ENCODE results near the gene PDE4DIP.
"Not testable (repeated sequence)": the region's sequence is repeated elsewhere in the genome, so short reads cannot be mapped to it uniquely, and the experiment has no call there.

PDE4DIP gene

DNA sequence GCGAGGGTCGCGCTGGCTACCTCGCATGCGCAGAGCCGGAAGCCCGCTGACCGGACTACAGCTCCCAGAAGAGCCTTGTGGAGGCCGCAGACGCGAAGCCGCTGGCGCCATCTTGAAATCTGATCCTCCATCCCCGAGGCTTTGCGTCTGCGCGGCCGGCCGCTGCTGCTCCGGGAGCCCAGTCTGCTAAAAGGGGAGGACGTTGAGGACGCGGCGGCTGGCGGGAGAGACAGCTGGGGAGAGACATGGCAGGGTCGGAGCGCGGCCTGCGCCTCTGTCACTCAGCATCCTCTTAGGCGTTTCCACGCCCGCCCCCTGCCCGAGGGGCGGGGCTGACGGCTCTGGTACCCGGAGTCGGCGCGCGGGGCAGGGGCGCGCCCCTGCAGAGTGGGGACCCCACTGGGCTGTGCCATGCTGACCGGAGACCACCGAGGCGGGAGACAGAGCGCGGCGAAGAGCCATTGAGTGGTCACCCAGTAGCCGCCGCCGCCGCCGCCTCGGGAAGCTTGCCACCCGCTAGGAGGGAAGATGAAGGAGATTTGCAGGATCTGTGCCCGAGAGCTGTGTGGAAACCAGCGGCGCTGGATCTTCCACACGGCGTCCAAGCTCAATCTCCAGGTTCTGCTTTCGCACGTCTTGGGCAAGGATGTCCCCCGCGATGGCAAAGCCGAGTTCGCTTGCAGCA, 108.2 kb downstream of the PDE4DIP start:
- WGBS (ENCODE audit: insufficient coverage, insufficient read length): no CpG with 5 or more reads among the region's 66 CpGs
- H3K4me1 ChIP-seq (ENCODE audit: control insufficient read depth, insufficient read depth, low read length); H3K9me3 ChIP-seq (ENCODE audit: control insufficient read depth, insufficient read depth, low read length); DNase-seq (ENCODE audit: low read depth, low spot score); H3K27ac ChIP-seq (ENCODE audit: low read length); H3K36me3 ChIP-seq (ENCODE audit: control insufficient read depth, insufficient read depth, low read length); H3K27me3 ChIP-seq (ENCODE audit: control insufficient read depth, insufficient read depth, low read length): not testable (repeated sequence)
- peak overlapping the region; percentile 48; the same call in 1 of the 2 replicates for H3K4me3 ChIP-seq (ENCODE audit: low read length)

DNA sequence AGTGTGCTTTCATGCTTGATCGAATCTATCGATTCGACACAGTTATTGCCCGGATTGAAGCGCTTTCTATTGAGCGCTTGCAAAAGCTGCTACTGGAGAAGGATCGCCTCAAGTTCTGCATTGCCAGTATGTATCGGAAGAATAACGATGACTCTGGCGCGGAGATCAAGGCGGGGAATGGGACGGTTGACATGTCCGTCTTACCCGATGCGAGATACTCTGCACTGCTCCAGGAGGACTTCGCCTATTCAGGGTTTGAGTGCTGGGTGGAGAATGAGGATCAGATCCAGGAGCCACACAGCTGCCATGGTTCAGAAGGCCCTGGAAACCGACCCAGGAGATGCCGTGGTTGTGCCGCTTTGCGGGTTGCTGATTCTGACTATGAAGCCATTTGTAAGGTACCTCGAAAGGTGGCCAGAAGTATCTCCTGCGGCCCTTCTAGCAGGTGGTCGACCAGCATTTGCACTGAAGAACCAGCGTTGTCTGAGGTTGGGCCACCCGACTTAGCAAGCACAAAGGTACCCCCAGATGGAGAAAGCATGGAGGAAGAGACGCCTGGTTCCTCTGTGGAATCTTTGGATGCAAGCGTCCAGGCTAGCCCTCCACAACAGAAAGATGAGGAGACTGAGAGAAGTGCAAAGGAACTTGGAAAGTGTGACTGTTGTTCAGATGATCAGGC, 108.8 kb downstream of the PDE4DIP start:
- not testable (repeated sequence) for H3K36me3 ChIP-seq (ENCODE audit: control insufficient read depth, insufficient read depth, low read length); H3K27ac ChIP-seq (ENCODE audit: low read length); H3K27me3 ChIP-seq (ENCODE audit: control insufficient read depth, insufficient read depth, low read length); H3K9me3 ChIP-seq (ENCODE audit: control insufficient read depth, insufficient read depth, low read length); H3K4me1 ChIP-seq (ENCODE audit: control insufficient read depth, insufficient read depth, low read length); DNase-seq (ENCODE audit: low read depth, low spot score)
- WGBS (ENCODE audit: insufficient coverage, insufficient read length): no CpG with 5 or more reads among the region's 28 CpGs
- peak overlapping the region; percentile 24; the same call in 1 of the 2 replicates for H3K4me3 ChIP-seq (ENCODE audit: low read length)

GRCh38 chr1:148953730-148954129, 109.5 kb downstream of the PDE4DIP start:
- not testable (repeated sequence) for H3K27me3 ChIP-seq (ENCODE audit: control insufficient read depth, insufficient read depth, low read length); H3K27ac ChIP-seq (ENCODE audit: low read length); DNase-seq (ENCODE audit: low read depth, low spot score); H3K36me3 ChIP-seq (ENCODE audit: control insufficient read depth, insufficient read depth, low read length); H3K4me3 ChIP-seq (ENCODE audit: low read length); H3K9me3 ChIP-seq (ENCODE audit: control insufficient read depth, insufficient read depth, low read length); H3K4me1 ChIP-seq (ENCODE audit: control insufficient read depth, insufficient read depth, low read length)
- no CpG with 5 or more reads among the region's 7 CpGs for WGBS (ENCODE audit: insufficient coverage, insufficient read length)

GRCh38 chr1:148958343-148958742, 114.1 kb downstream of the PDE4DIP start:
- H3K36me3 ChIP-seq (ENCODE audit: control insufficient read depth, insufficient read depth, low read length); H3K4me1 ChIP-seq (ENCODE audit: control insufficient read depth, insufficient read depth, low read length); H3K9me3 ChIP-seq (ENCODE audit: control insufficient read depth, insufficient read depth, low read length); H3K4me3 ChIP-seq (ENCODE audit: low read length); H3K27ac ChIP-seq (ENCODE audit: low read length); H3K27me3 ChIP-seq (ENCODE audit: control insufficient read depth, insufficient read depth, low read length); DNase-seq (ENCODE audit: low read depth, low spot score): not testable (repeated sequence)

GRCh38 chr1:148960212-148961000, 116.2 kb downstream of the PDE4DIP start:
- WGBS (ENCODE audit: insufficient coverage, insufficient read length): no CpG with 5 or more reads among the region's 4 CpGs
- DNase-seq (ENCODE audit: low read depth, low spot score); H3K27ac ChIP-seq (ENCODE audit: low read length): not testable (repeated sequence)

DNA sequence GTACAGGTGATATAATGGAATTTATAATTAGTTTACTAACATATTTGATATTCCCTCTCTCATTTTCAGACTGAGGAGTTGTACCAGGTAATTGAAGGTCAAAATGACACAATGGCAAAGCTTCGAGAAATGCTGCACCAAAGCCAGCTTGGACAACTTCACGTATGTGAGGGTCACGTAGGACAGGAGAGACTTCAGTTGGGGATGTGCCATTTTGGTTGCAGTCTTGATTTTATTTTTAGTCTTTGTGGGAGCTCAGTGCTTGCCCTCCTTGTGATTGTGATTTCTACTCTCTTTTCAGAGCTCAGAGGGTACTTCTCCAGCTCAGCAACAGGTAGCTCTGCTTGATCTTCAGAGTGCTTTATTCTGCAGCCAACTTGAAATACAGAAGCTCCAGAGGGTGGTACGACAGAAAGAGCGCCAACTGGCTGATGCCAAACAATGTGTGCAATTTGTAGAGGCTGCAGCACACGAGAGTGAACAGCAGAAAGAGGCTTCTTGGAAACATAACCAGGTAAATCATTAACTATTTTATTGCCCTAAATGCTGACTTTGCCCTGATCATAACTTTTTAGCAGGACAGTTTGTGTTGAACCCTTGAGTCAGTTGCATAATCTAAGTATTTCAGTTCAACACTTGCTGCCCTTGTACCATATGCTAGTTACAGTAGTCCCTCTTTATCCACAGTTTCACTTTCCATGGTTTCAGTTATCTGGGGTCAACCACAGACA, 118.1 kb downstream of the PDE4DIP start:
- not testable (repeated sequence) for DNase-seq (ENCODE audit: low read depth, low spot score); H3K9me3 ChIP-seq (ENCODE audit: control insufficient read depth, insufficient read depth, low read length); H3K4me1 ChIP-seq (ENCODE audit: control insufficient read depth, insufficient read depth, low read length); H3K27ac ChIP-seq (ENCODE audit: low read length); H3K4me3 ChIP-seq (ENCODE audit: low read length); H3K36me3 ChIP-seq (ENCODE audit: control insufficient read depth, insufficient read depth, low read length); H3K27me3 ChIP-seq (ENCODE audit: control insufficient read depth, insufficient read depth, low read length)
- WGBS (ENCODE audit: insufficient coverage, insufficient read length): no CpG with 5 or more reads among the region's 6 CpGs

More at GRCh38 chr1:148960212-148961000, 116.2 kb downstream of the PDE4DIP start:
- H3K4me1 ChIP-seq (ENCODE audit: control insufficient read depth, insufficient read depth, low read length); H3K36me3 ChIP-seq (ENCODE audit: control insufficient read depth, insufficient read depth, low read length); H3K9me3 ChIP-seq (ENCODE audit: control insufficient read depth, insufficient read depth, low read length); H3K4me3 ChIP-seq (ENCODE audit: low read length); H3K27me3 ChIP-seq (ENCODE audit: control insufficient read depth, insufficient read depth, low read length): not testable (repeated sequence)

DNA sequence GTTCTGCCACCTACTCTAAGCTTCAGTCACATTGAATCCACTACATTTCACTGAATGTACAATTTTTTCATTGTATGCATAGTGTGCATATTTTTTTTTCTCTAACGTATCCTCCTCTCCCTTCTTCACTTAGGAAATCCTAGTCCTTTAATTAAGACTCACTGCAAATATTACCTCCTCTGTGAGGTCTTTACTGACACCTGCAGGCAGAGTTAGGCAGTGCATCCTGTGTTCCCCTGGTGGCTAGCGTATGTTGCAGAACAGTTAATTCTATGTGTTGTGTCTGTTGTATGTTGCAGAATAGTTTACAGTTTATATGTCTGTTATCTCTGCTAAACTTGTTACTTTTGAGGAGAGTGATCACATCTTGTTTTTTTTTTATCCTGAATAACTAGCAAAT, 121.9 kb downstream of the PDE4DIP start:
- H3K27me3 ChIP-seq (ENCODE audit: control insufficient read depth, insufficient read depth, low read length); H3K4me3 ChIP-seq (ENCODE audit: low read length); H3K36me3 ChIP-seq (ENCODE audit: control insufficient read depth, insufficient read depth, low read length); DNase-seq (ENCODE audit: low read depth, low spot score); H3K9me3 ChIP-seq (ENCODE audit: control insufficient read depth, insufficient read depth, low read length); H3K4me1 ChIP-seq (ENCODE audit: control insufficient read depth, insufficient read depth, low read length); H3K27ac ChIP-seq (ENCODE audit: low read length): not testable (repeated sequence)
- WGBS (ENCODE audit: insufficient coverage, insufficient read length): no CpG with 5 or more reads among the region's 2 CpGs

DNA sequence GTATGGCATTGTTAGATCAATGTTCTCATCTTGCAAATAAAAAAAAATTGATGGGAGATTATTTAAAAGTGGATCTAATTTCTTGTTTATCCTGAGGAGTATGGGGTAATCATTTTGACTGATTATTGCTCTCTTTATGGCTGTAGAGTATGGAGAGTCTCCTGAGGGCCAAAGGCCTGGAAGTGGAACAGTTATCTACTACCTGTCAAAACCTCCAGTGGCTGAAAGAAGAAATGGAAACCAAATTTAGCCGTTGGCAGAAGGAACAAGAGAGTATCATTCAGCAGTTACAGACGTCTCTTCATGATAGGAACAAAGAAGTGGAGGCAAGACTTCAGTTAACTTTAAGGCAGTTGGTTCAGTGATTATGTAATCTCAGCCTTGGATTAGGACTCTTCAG, 123.4 kb downstream of the PDE4DIP start:
- not testable (repeated sequence) for H3K4me1 ChIP-seq (ENCODE audit: control insufficient read depth, insufficient read depth, low read length); DNase-seq (ENCODE audit: low read depth, low spot score); H3K4me3 ChIP-seq (ENCODE audit: low read length); H3K27ac ChIP-seq (ENCODE audit: low read length); H3K36me3 ChIP-seq (ENCODE audit: control insufficient read depth, insufficient read depth, low read length); H3K9me3 ChIP-seq (ENCODE audit: control insufficient read depth, insufficient read depth, low read length); H3K27me3 ChIP-seq (ENCODE audit: control insufficient read depth, insufficient read depth, low read length)
- no CpG with 5 or more reads among the region's 2 CpGs for WGBS (ENCODE audit: insufficient coverage, insufficient read length)

- H3K36me3 ChIP-seq (ENCODE audit: control insufficient read depth, insufficient read depth, low read length); H3K4me1 ChIP-seq (ENCODE audit: control insufficient read depth, insufficient read depth, low read length); H3K4me3 ChIP-seq (ENCODE audit: low read length); H3K27ac ChIP-seq (ENCODE audit: low read length); DNase-seq (ENCODE audit: low read depth, low spot score); H3K27me3 ChIP-seq (ENCODE audit: control insufficient read depth, insufficient read depth, low read length); H3K9me3 ChIP-seq (ENCODE audit: control insufficient read depth, insufficient read depth, low read length): not testable (repeated sequence)
- WGBS (ENCODE audit: insufficient coverage, insufficient read length): no CpG with 5 or more reads among the region's 3 CpGs
Observed at GRCh38 chr1:148968682-148969081, 124.5 kb downstream of the PDE4DIP start.

DNA sequence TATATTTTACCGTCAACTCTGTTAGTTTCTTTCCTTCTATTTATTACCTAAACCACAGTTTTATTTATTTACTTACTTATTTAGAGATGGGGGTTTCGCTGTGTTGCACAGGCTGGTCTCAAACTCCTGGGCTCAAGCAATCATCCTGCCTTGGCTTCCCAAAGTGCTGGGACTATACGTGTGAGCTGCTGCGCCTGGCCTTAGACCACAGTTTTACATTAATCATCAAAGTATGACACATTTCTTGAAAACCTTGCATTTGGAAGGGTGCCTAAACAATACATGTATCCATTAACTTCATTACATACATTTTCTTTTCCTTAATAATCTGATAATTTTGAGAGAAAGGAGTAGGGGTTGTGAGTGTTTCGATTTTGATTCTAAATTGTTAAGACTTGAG, 124.9 kb downstream of the PDE4DIP start:
- H3K27me3 ChIP-seq (ENCODE audit: control insufficient read depth, insufficient read depth, low read length); H3K4me1 ChIP-seq (ENCODE audit: control insufficient read depth, insufficient read depth, low read length); H3K4me3 ChIP-seq (ENCODE audit: low read length); H3K36me3 ChIP-seq (ENCODE audit: control insufficient read depth, insufficient read depth, low read length); H3K9me3 ChIP-seq (ENCODE audit: control insufficient read depth, insufficient read depth, low read length); DNase-seq (ENCODE audit: low read depth, low spot score); H3K27ac ChIP-seq (ENCODE audit: low read length): not testable (repeated sequence)
- WGBS (ENCODE audit: insufficient coverage, insufficient read length): no CpG with 5 or more reads among the region's 5 CpGs

All from iPS DF 6.9 (cell line).